Tibial nerve (tissue), 4 donors: ENCODE measurements around the gene SP2.
A peak's percentile ranks its signal among the peaks of the same experiment; 100 is the strongest.

Experiments used
- EP300 ChIP-seq, 2 donors: sonication (generic); formaldehyde crosslinking; IDR thresholded peaks; one replicate each; pipeline ENCODE4 v1.6.1; 2017; ENCODE audit warnings: antibody characterized with exemption in 2 of 2, mild to moderate bottlenecking in 1 of 2
- POLR2A ChIP-seq, 2 donors: fragments of 450-650 bp; IDR thresholded peaks; one replicate each; pipeline ENCODE4 v1.6.1; 2017; ENCODE audit warnings: antibody characterized with exemption in 2 of 2, mild to moderate bottlenecking in 2 of 2, moderate library complexity in 2 of 2
- TF ChIP-seq, protein P1 (sequence below), 5 experiments: fragments of 200-600 bp in 3 of 5; fragments of 450-650 bp in 2 of 5; sonication (generic) in 3 of 5; IDR thresholded peaks; one replicate each; pipeline ENCODE4 v1.5.1; 2016 to 2019; ENCODE audit warnings: antibody characterized with exemption in 5 of 5, mild to moderate bottlenecking in 3 of 5, moderate library complexity in 2 of 5

GRCh38 chr17:47895856-47896671 lies at the start of gene SP2:
- TF ChIP-seq EP300 (IDR thresholded peaks at IDR 0.05) = peak in 1 of 2 donors; percentile 88
- TF ChIP-seq, protein P1, sequence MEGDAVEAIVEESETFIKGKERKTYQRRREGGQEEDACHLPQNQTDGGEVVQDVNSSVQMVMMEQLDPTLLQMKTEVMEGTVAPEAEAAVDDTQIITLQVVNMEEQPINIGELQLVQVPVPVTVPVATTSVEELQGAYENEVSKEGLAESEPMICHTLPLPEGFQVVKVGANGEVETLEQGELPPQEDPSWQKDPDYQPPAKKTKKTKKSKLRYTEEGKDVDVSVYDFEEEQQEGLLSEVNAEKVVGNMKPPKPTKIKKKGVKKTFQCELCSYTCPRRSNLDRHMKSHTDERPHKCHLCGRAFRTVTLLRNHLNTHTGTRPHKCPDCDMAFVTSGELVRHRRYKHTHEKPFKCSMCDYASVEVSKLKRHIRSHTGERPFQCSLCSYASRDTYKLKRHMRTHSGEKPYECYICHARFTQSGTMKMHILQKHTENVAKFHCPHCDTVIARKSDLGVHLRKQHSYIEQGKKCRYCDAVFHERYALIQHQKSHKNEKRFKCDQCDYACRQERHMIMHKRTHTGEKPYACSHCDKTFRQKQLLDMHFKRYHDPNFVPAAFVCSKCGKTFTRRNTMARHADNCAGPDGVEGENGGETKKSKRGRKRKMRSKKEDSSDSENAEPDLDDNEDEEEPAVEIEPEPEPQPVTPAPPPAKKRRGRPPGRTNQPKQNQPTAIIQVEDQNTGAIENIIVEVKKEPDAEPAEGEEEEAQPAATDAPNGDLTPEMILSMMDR (IDR thresholded peaks at IDR 0.05) = peak in 4 of 5 experiments; percentile 4 to 91 (median 46)
- peak; percentile 66 to 82 for TF ChIP-seq POLR2A (IDR thresholded peaks at IDR 0.05)
